Naive B cell (primary cell): ENCODE results near the gene NKD2. TPM values are rescaled to one million over a fixed set of nuclear protein-coding genes. Genes with fewer than 3 reads are reported as not detected.

Experiments used
- ATAC-seq, 2 donors: fragments of 150-1000 bp; cut with Tn5 transposase; 2 replicates each; pipeline ENCODE4 v1.10.0; 2021; ENCODE audit warnings: low read depth in 2 of 2, mild to moderate bottlenecking in 2 of 2, moderate library complexity in 2 of 2
- DNase-seq: peaks from one replicate; pipeline ENCODE4 v3.0.0; 2022
- H3K27ac Mint-ChIP-seq, 6 donors: one replicate each; pipeline ENCODE4 v1.8.0; 2020 to 2022; ENCODE audit warnings: mild to moderate bottlenecking in 6 of 6, mixed read lengths in 6 of 6, moderate library complexity in 5 of 6, inconsistent platforms in 2 of 6
- H3K27me3 Mint-ChIP-seq, 3 donors: one replicate each; pipeline ENCODE4 v1.8.0; 2021 to 2022; ENCODE audit warnings: mixed read lengths in 3 of 3, mild to moderate bottlenecking in 1 of 3
- H3K36me3 Mint-ChIP-seq, 2 donors: one replicate each; pipeline ENCODE4 v1.8.0; 2020 to 2022; ENCODE audit warnings: mixed read lengths in 2 of 2, inconsistent platforms in 1 of 2, mild to moderate bottlenecking in 1 of 2
- H3K4me1 Mint-ChIP-seq, 3 donors: one replicate each; pipeline ENCODE4 v1.8.0; 2020 to 2022; ENCODE audit warnings: mixed read lengths in 3 of 3, inconsistent platforms in 1 of 3, mild to moderate bottlenecking in 1 of 3, moderate library complexity in 1 of 3
- H3K4me3 Mint-ChIP-seq, 8 donors: one replicate each; pipeline ENCODE4 v1.8.0; 2020 to 2022; ENCODE audit warnings: mild to moderate bottlenecking in 8 of 8, mixed read lengths in 8 of 8, moderate library complexity in 8 of 8, inconsistent platforms in 2 of 8
- H3K9me3 Mint-ChIP-seq, 7 donors: one replicate each; pipeline ENCODE4 v1.8.0; 2020 to 2022; ENCODE audit warnings: mixed read lengths in 7 of 7, mild to moderate bottlenecking in 5 of 7, inconsistent platforms in 2 of 7, moderate library complexity in 1 of 7
- polyA plus RNA-seq, 6 donors: library from polyadenylated mRNA; unstranded; fragments of 300-500 nt; fragmentation: Illumina TruSeq; gene quantifications; one replicate each; pipeline ENCODE4 v1.2.3, GENCODE V29; 2021; ENCODE audit warnings: low read depth in 6 of 6

NKD2 gene
- polyA plus RNA-seq, 6 donors from 2014 or later = 0.29 TPM; not detected in 5

DNA sequence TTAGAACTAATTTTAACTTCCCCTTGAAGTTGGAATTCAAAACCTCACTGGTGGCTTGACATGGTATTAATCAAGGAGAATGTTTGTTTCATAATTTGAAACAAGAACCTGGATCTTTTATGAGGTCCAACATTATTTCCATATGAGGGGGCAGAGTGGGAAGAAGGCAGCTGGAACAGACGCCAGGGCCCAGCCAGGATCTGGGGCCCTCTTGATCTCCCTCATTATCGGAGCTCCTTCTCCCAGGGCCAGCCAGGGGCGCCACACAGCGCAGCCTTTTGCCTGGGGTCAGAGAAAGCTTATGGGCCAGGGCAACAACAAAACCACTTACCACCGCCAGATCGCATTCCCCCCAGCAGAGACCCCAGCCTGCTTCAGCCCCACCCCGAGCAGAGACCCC, 27.1 kb upstream of the NKD2 start:
- Mint-ChIP-seq H3K36me3 (peaks cover 0 to 19% of the 10 kb centered on the region in 2 donors), H3K27me3 (peaks cover 13 to 40% (median 37%) of the 10 kb centered on the region in 3 donors), H3K4me3 (no peak overlapping the region), H3K4me1 (no peaks in the 10 kb centered on the region), H3K27ac (no peak overlapping the region), H3K9me3 (peaks cover 0 to 31% (median 6%) of the 10 kb centered on the region in 7 donors)
- no peak for ATAC-seq
- no peak for DNase-seq

DNA sequence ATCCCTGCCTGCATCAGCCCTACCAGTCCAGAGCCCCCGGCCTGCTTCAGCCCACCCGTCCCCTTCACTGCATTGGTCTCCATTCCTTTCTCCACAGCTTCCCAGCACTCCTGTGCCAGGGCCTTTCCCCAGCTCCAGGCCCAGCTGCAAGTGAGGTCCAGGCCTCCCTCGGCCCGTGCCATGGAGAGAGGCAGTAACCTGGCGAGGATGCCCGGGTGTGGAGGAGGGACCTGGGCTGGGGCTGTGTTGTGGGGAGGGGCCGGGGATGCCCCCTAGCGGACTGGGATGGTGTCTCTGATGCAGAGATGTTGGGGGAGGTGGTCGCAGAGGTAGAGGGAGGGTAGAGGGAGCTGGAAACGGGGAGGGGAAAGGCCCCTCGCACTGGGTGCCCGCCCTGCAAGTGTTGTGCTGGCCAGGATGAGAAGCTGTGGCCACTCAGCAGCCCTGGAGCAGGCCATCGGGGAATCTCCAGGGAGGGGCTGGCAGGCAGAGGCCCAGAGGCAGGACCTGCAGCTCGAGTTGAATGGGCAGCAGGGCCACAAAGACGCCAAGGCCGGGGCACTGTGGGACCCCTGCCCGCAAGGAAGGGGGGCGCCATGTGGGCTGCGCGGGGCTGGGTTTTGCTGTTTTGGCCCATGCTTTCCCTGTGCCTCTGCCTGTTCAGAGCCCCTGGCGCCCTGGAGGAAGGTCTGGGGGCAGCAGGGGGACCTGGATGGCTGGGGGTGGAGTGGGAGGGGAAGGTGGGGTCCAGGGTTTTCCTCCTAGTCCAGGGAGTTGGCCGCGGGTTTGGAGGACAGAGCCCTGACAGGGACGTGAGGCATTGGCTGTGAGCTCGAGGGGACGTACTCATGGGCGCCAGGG, 26.0 kb upstream of the NKD2 start:
- DNase-seq = no peak
- Mint-ChIP-seq H3K9me3 (peaks cover 3 to 41% (median 15%) of the 10 kb centered on the region in 7 donors), H3K27me3 (peaks cover 13 to 48% (median 45%) of the 10 kb centered on the region in 3 donors), H3K27ac (peak overlapping the region in 1 of 6 donors; percentile 72), H3K4me3 (no peak overlapping the region), H3K4me1 (no peaks in the 10 kb centered on the region), H3K36me3 (peaks cover 0 to 19% of the 10 kb centered on the region in 2 donors)
- ATAC-seq = no peak

DNA sequence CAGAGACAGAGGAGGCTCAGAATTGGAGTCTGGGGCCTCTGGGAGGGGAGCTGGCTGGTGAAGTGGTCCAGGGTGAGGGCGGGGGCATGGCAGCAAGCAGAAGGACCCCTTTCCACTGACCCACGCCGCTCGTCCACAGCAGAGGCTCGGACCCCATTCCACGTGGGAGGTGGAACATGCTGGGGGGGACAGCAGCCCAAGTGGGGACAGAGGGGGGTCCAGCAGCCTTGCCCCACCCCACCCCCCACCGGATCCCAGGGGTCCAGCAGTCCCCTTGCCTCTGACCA, 25.4 kb upstream of the NKD2 start:
- Mint-ChIP-seq H3K4me3 (no peak overlapping the region), H3K36me3 (peaks cover 3 to 19% of the 10 kb centered on the region in 2 donors), H3K27me3 (peaks cover 14 to 54% (median 50%) of the 10 kb centered on the region in 3 donors), H3K9me3 (peaks cover 3 to 47% (median 19%) of the 10 kb centered on the region in 7 donors), H3K27ac (peak overlapping the region in 1 of 6 donors; percentile 72), H3K4me1 (no peaks in the 10 kb centered on the region)
- DNase-seq = no peak
- no peak for ATAC-seq

DNA sequence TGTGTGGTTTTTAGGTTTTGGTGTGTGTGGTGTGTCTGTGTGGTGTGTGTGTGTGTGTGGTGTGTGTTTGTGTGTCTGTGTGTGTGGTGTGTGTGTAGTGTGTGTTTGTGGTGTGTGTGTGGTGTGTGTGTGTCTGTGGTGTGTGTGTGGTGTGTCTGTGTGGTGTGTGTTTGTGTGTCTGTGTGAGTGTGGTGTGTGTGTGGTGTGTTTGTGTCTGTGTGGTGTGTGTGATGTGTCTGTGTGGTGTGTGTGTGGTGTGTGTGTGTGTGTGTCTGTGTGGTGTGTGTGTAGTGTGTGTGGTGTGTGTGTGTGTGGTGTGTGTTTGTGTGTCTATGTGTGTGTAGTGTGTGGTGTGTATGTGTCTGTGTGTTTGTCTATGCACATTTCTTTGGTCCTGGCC, 25.0 kb upstream of the NKD2 start:
- peaks cover 3 to 19% of the 10 kb centered on the region in 2 donors for H3K36me3 Mint-ChIP-seq
- no peak overlapping the region for H3K4me3 Mint-ChIP-seq
- peaks cover 14 to 55% (median 50%) of the 10 kb centered on the region in 3 donors for H3K27me3 Mint-ChIP-seq
- peaks cover 3 to 51% (median 20%) of the 10 kb centered on the region in 7 donors for H3K9me3 Mint-ChIP-seq
- no peak for DNase-seq
- no peak for ATAC-seq
- no peak overlapping the region for H3K27ac Mint-ChIP-seq
- no peaks in the 10 kb centered on the region for H3K4me1 Mint-ChIP-seq

DNA sequence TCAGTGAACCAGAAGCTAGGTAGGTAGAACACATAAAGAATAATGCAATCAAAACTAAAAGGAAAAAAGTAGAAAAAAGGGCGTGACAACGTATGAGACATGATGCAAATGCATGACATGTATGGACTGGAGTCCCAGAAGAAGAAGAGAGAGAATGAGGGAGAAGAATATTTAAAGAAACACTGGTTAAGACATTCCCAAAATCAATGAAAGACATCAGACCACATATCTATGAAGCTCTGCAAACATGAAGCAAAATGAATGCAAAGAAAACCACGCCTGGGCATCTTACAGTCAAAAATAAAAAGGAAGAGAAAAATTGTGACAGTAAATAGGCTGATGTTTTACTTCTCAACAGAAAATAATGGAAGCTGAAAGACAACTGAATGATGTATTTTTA, 23.8 kb upstream of the NKD2 start:
- no peak for ATAC-seq
- Mint-ChIP-seq H3K4me1 (peaks cover 2 to 5% (median 2%) of the 10 kb centered on the region in 3 donors), H3K27ac (peak overlapping the region in 1 of 6 donors; percentile 1), H3K9me3 (peaks cover 3 to 53% (median 20%) of the 10 kb centered on the region in 7 donors), H3K36me3 (peaks cover 3 to 19% of the 10 kb centered on the region in 2 donors), H3K4me3 (peak overlapping the region in 1 of 8 donors; percentile 36), H3K27me3 (peaks cover 14 to 53% (median 52%) of the 10 kb centered on the region in 3 donors)
- DNase-seq = no peak

DNA sequence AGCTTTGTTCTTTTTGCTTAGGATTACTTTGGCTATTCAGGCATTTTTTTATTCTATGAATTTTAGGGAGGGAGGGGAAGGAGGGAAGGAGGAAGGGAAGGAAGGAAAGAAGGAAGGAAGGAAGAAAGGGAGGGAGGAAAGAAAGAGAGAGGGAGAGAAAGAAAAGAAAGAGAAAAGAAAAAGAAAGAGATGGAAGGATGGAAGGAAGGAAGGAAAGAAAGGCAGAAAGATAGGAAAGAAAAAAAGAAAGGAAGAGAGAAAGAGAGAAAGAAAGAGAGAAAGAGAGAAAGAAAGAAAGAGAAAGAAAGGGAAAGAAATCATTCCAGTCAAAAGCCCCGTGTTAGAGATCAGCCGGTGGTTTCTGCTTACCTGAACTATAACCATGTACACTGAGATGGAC, 20.8 kb upstream of the NKD2 start:
- Mint-ChIP-seq H3K4me1 (peaks cover 12 to 19% (median 13%) of the 10 kb centered on the region in 3 donors), H3K27me3 (peaks cover 20 to 59% (median 57%) of the 10 kb centered on the region in 3 donors), H3K4me3 (no peak overlapping the region), H3K27ac (peak overlapping the region in 1 of 6 donors; percentile 8), H3K9me3 (peaks cover 3 to 58% (median 20%) of the 10 kb centered on the region in 7 donors), H3K36me3 (peaks cover 3 to 19% of the 10 kb centered on the region in 2 donors)
- ATAC-seq (no peak), DNase-seq (no peak)

DNA sequence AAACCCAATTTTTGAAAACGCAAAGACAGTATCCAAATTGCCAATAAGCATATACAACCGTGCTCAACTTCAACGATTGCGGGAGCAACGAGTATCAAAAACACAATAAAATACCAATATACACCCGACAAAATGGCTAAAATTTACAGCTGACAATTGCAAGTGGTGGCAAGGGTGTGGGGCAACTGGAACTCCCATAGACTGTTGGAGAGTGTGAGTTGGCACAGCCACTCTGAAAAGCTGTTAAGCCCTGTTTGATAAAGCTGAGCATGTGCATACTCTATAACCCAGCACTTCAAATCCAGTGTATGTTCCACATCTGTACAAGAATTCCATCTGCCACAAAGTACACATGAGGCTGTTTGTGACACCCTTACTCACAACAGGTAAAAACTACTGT, 20.3 kb upstream of the NKD2 start:
- DNase-seq = no peak
- H3K27ac Mint-ChIP-seq = no peak overlapping the region
- peaks cover 3 to 17% of the 10 kb centered on the region in 2 donors for H3K36me3 Mint-ChIP-seq
- H3K9me3 Mint-ChIP-seq = peaks cover 3 to 58% (median 20%) of the 10 kb centered on the region in 7 donors
- no peak for ATAC-seq
- peaks cover 12 to 19% (median 13%) of the 10 kb centered on the region in 3 donors for H3K4me1 Mint-ChIP-seq
- peaks cover 20 to 56% (median 52%) of the 10 kb centered on the region in 3 donors for H3K27me3 Mint-ChIP-seq
- no peak overlapping the region for H3K4me3 Mint-ChIP-seq

DNA sequence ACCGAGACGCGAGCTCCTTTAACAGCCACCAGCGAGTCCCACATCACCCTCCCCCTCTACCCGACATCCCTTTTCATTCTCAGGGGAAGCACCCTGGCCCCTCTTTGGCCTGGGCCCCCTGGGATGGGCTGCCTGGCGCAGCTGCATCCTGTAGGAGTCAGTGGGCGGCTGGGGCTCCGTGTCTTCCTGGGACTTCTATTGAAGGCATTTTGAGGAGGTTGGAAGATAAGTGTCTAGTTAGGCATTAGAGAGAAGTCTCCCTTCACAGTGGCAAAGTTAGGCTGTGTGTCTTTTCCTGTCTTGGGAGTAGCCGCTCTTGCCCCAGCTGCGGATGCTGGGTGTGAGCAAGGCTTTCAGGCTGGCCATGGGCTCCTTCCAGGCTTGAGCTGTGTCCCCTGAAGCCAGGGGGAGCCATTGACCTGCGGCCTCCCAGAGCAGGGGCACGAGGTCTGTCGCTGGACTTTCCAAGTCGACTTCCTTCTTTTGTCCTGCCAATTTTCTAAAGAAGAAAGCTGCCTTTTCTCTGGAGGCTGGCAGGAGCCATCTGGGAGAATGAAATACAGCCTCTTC, 18.6 kb upstream of the NKD2 start:
- peaks cover 12 to 19% (median 13%) of the 10 kb centered on the region in 3 donors for H3K4me1 Mint-ChIP-seq
- peaks cover under 1 to 3% of the 10 kb centered on the region in 2 donors for H3K36me3 Mint-ChIP-seq
- H3K27ac Mint-ChIP-seq = peak overlapping the region in 2 of 6 donors; percentile 23 to 68
- H3K4me3 Mint-ChIP-seq = peak overlapping the region in 6 of 8 donors; percentile 2 to 70 (median 56)
- ATAC-seq (peak in 1 of 2 donors; percentile 29), DNase-seq (no peak)
- H3K9me3 Mint-ChIP-seq = peaks cover 3 to 42% (median 10%) of the 10 kb centered on the region in 7 donors
- H3K27me3 Mint-ChIP-seq = peaks cover 10 to 39% (median 35%) of the 10 kb centered on the region in 3 donors

DNA sequence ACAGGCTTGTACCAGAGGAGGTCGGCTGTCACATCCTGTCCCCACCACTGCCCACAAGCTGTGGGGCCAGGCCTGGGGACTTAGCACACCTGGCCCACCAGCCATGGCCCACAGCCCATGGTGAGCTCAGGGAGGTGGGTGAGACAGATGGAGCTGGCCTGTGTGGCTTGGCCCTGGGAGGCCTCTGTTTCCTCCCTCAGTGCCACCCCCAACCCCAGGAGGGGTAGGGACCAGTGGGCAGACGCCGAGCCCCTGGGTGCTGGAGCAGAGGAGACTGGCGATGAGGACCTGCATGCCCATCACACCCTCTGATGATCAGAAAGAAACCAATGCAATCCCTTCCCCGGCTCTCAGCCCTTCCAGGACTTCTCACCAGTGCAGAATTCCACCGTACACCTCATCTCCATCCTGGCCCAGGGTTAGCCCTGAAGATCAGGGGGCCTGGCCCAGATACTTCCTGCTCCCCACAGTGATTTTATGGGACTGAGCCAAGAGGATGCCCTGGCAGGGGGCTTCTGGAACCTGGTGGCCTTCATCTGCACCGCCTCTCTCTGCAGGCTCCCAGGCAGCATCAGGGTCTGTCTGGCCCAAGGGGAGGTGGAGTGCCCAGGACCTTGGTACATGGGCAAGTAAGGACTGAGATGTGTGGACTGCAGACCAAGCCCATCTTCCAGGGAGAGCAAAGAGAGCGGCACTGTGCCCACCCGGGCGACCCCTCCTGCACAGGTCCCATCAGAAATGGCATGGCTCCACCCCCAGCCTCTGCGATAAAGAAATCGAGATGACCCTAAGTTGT, 16.9 kb upstream of the NKD2 start:
- Mint-ChIP-seq H3K9me3 (peaks cover 2 to 26% (median 6%) of the 10 kb centered on the region in 7 donors), H3K4me1 (peaks cover 12 to 19% (median 13%) of the 10 kb centered on the region in 3 donors), H3K27me3 (peaks cover 10 to 30% (median 28%) of the 10 kb centered on the region in 3 donors), H3K36me3 (peaks cover 0 to 3% of the 10 kb centered on the region in 2 donors), H3K4me3 (no peak overlapping the region), H3K27ac (no peak overlapping the region)
- ATAC-seq = no peak
- DNase-seq = no peak

DNA sequence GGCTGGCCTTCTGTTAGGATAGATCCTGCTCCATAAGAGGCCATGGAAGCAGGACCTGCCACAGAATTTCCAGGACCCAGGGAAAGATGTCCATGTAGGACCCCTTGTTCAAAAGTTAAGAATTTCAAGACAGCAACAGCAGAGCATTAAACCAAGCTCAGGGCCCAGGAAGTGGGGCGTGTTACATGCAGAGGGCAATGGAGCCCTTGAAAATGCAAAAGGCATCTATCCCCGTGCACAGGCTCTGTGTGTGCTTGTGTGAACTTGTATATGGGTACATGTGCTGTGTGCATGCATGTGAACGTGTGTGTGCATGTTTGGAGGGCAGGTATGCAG, 14.4 kb upstream of the NKD2 start:
- Mint-ChIP-seq H3K27me3 (peaks cover 6 to 16% (median 16%) of the 10 kb centered on the region in 3 donors), H3K9me3 (peaks cover 0 to 5% (median 0%) of the 10 kb centered on the region in 7 donors), H3K4me1 (peaks cover 13 to 19% (median 16%) of the 10 kb centered on the region in 3 donors), H3K36me3 (no peaks in the 10 kb centered on the region), H3K27ac (no peak overlapping the region), H3K4me3 (peak overlapping the region in 1 of 8 donors; percentile 9)
- ATAC-seq (no peak), DNase-seq (no peak)

DNA sequence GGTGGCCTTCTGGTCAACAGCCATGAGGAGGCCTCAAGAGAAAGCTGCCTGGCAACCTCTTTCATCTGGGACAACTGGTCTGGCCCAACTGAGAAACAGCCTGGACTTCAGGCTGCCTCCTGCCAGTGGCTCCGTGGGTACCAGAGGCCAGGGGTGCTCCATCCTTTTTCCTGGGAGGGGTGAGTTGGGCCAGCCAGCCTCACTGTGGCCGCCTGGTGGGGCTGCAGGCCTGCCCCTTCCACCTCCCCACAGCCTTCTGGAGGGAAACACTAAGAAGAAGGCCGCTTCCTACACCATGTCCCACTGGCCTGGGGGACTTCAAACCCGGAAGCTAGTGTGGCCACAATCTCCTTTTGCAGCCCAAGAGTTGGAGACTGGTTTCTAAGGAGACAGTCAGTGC, 13.8 kb upstream of the NKD2 start:
- no peak overlapping the region for H3K27ac Mint-ChIP-seq
- ATAC-seq = no peak

DNA sequence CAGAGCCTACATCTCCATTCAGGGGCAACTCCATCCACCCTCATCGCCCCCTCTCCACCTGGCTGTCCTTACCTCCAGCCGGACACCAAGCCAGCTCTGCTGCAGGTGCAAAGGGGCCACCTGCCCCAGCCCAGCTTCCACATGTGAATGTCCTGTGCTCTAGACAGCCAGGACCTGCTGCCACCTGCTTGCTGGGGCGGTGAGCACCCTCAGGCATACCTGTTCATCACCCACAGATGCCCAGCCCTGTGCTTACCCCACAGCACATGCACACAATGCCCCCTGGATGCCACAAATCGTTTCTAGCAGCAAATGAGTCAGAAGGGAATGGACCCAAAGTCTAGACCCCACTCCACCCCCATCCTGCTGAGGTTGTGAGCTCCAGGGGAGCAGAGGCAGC, 13.3 kb upstream of the NKD2 start:
- Mint-ChIP-seq H3K36me3 (no peaks in the 10 kb centered on the region), H3K9me3 (peaks cover 0 to 5% (median 0%) of the 10 kb centered on the region in 7 donors), H3K4me1 (peaks cover 5 to 9% (median 9%) of the 10 kb centered on the region in 3 donors), H3K27ac (no peak overlapping the region), H3K27me3 (peaks cover 5 to 12% (median 9%) of the 10 kb centered on the region in 3 donors), H3K4me3 (no peak overlapping the region)
- DNase-seq (no peak), ATAC-seq (no peak)

More for the DNA sequence above, 13.8 kb upstream of the NKD2 start:
- H3K36me3 Mint-ChIP-seq = no peaks in the 10 kb centered on the region
- H3K4me1 Mint-ChIP-seq = peaks cover 10 to 14% (median 14%) of the 10 kb centered on the region in 3 donors
- H3K4me3 Mint-ChIP-seq = no peak overlapping the region
- no peak for DNase-seq
- H3K27me3 Mint-ChIP-seq = peaks cover 6 to 16% (median 14%) of the 10 kb centered on the region in 3 donors
- peaks cover 0 to 5% (median 0%) of the 10 kb centered on the region in 7 donors for H3K9me3 Mint-ChIP-seq

DNA sequence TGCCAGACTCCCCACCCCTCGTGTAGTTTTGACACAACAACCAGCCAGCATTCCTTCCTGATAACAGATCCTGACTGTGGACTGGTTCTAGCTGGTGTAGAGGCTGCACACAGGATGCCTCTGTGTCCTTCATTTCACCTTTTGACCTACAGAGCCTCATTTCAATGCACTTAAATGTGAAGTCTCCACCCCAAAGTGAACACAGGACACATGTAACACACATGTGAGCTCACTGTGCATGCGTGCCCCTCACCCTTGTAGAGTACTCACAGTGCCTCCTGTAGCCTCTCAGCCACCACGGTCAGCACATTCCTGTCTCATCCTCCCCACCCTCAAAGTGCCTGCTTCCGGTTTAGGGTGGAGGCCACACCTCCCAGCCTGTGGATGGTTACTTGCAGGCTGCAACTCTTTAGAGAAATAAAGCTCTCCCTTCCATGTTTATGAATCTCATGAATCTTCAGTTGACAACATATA, 11.6 kb upstream of the NKD2 start:
- no peak for DNase-seq
- Mint-ChIP-seq H3K9me3 (no peaks in the 10 kb centered on the region), H3K27ac (no peak overlapping the region), H3K36me3 (no peaks in the 10 kb centered on the region), H3K4me3 (no peak overlapping the region), H3K4me1 (peaks cover 0 to 4% (median 0%) of the 10 kb centered on the region in 3 donors), H3K27me3 (peaks cover 0 to 20% (median 8%) of the 10 kb centered on the region in 3 donors)
- ATAC-seq = no peak
